Astrocyte (in vitro differentiated cells and primary cell): ENCODE data around the gene STRN3.
"Not testable (repeated sequence)": the region's sequence is repeated elsewhere in the genome, so short reads cannot be mapped to it uniquely, and the experiment has no call there.

Source experiments
- EZH2 ChIP-seq: IDR thresholded peaks from 2 replicates; pipeline ENCODE4 v1.6.1; 2012; ENCODE audit warnings: mild to moderate bottlenecking, low read length, inconsistent platforms; ENCODE audit not compliant: insufficient read depth
- TF ChIP-seq, protein P1 (sequence below): IDR thresholded peaks from 2 replicates; pipeline ENCODE4 v1.5.1; 2011; ENCODE audit warnings: low read depth, mild to moderate bottlenecking, inconsistent platforms, low read length, moderate library complexity; ENCODE audit not compliant: insufficient read depth

DNA sequence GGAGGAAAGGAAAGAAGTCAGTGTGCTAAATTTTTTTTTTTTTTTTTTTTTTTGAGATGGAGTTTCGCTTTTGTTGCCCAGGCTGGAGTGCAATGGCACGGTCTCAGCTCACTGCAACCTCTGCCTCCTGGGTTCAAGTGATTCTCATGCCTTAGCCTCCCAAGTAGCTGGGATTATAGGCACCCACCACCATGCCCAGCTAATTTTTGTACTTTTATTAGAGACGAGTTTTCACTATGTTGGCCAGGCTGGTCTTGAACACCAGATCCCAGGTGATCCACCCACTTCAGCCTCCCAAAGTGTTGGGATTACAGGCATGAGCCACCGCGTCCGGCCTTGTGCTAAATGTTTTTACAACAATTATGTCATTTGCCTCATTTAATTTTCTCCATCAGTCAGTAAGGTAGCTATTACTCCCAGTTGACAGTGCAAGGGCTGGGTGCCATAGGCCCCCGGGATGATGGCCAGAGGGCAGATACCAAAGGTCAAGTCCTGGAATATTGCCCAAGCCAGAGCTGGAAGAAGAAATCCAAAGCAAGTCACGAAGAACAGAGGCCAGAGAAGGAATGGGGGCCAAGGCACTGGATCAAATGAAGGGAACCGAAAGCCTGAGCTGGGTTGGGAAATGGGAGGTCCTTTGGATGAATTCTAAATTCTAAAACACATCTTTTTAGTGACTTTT lies 26.9 kb upstream of the STRN3 start:
- TF ChIP-seq, protein P1, sequence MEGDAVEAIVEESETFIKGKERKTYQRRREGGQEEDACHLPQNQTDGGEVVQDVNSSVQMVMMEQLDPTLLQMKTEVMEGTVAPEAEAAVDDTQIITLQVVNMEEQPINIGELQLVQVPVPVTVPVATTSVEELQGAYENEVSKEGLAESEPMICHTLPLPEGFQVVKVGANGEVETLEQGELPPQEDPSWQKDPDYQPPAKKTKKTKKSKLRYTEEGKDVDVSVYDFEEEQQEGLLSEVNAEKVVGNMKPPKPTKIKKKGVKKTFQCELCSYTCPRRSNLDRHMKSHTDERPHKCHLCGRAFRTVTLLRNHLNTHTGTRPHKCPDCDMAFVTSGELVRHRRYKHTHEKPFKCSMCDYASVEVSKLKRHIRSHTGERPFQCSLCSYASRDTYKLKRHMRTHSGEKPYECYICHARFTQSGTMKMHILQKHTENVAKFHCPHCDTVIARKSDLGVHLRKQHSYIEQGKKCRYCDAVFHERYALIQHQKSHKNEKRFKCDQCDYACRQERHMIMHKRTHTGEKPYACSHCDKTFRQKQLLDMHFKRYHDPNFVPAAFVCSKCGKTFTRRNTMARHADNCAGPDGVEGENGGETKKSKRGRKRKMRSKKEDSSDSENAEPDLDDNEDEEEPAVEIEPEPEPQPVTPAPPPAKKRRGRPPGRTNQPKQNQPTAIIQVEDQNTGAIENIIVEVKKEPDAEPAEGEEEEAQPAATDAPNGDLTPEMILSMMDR, result not testable (repeated sequence)
- TF ChIP-seq EZH2, result not testable (repeated sequence)
